Transverse colon (tissue), 4 donors: ENCODE data around the gene CEP63. TPM values are rescaled to one million over a fixed set of nuclear protein-coding genes. Genes with fewer than 3 reads are reported as not detected.

Experiments
- DNase-seq: peaks from one replicate; pipeline ENCODE4 v3.0.0-alpha.2; 2019
- H3K27ac ChIP-seq, 4 donors: fragments of 200-600 bp; sonication (generic); 2 replicates each; pipeline ENCODE4 v1.5.1; 2016 to 2018; ENCODE audit warnings: inconsistent platforms in 4 of 4
- H3K27me3 ChIP-seq: fragments of 200-600 bp; sonication (generic); 2 replicates; pipeline ENCODE4 v1.5.1; 2017; ENCODE audit warnings: inconsistent platforms
- H3K36me3 ChIP-seq, 4 donors: fragments of 200-600 bp; sonication (generic); 2 replicates each; pipeline ENCODE4 v1.5.1; 2017 to 2019; ENCODE audit warnings: inconsistent platforms in 4 of 4
- H3K4me1 ChIP-seq, 4 donors: fragments of 200-600 bp; sonication (generic); 2 replicates each; pipeline ENCODE4 v1.5.1; 2017 to 2020; ENCODE audit warnings: inconsistent platforms in 4 of 4
- H3K4me3 ChIP-seq, 4 donors: fragments of 200-600 bp; sonication (generic); 1 replicate in 1 of 4; 2 replicates in 3 of 4; pipeline versions ENCODE4 v1.5.1 to v1.6.1; 2017 to 2019; ENCODE audit warnings: inconsistent platforms in 4 of 4
- H3K9me3 ChIP-seq, 2 donors: fragments of 200-600 bp; sonication (generic); 2 replicates each; pipeline ENCODE4 v1.5.1; 2017 to 2019; ENCODE audit warnings: inconsistent platforms in 2 of 2
- CTCF ChIP-seq, 5 experiments: fragments of 200-600 bp in 3 of 5; fragments of 450-650 bp in 2 of 5; sonication (generic) in 3 of 5; IDR thresholded peaks; 1 replicate in 2 of 5; 2 replicates in 3 of 5; pipeline ENCODE4 v1.5.1; 2016 to 2017; ENCODE audit warnings: antibody characterized with exemption in 5 of 5, inconsistent platforms in 3 of 5, mild to moderate bottlenecking in 2 of 5, moderate library complexity in 1 of 5
- EP300 ChIP-seq: sonication (generic); formaldehyde crosslinking; IDR thresholded peaks from one replicate; pipeline ENCODE4 v1.6.1; 2017; ENCODE audit warnings: antibody characterized with exemption, low read depth
- POLR2A ChIP-seq: fragments of 450-650 bp; IDR thresholded peaks from one replicate; pipeline ENCODE4 v1.6.1; 2016; ENCODE audit warnings: antibody characterized with exemption, mild to moderate bottlenecking, moderate library complexity
- POLR2AphosphoS5 ChIP-seq, 3 donors: sonication (generic); formaldehyde crosslinking; IDR thresholded peaks; one replicate each; pipeline ENCODE4 v1.6.1; 2016; ENCODE audit warnings: antibody characterized with exemption in 3 of 3
- WGBS, 2 donors: methylation state at CpG; one replicate each; pipeline ENCODE4 v1.1.5; 2018; ENCODE audit warnings: low coverage in 1 of 2; 5-methylcytosine and 5-hydroxymethylcytosine counted together
- in situ Hi-C, 4 donors: fragments of 200-750 bp; cut with MboI; loops; one replicate each; pipeline versions ENCODE4 v1.15.0 to v1.15.1; 2017; ENCODE audit warnings: low sequenced_read_pairs in 3 of 4, low pct_ligation_motif_present in 1 of 4, low pct_unique_long_range_greater_than_20kb in 1 of 4
- intact Hi-C: fragments of 100-400 bp; cut with DNase I; formaldehyde crosslinking; loops from one replicate; pipeline ENCODE4 v1.15.1; 2023; ENCODE audit warnings: low total_unique reads
- total RNA-seq, 4 donors: library from RNA; depleted of rRNA; stranded (reverse); fragments of >200 nt; gene quantifications; one replicate each; pipeline ENCODE4 v1.1.0, GENCODE V29; 2016

Gene CEP63
- total RNA-seq, 4 donors from 2014 or later: 12.1 to 29.2 (median 16.9) TPM

DNA sequence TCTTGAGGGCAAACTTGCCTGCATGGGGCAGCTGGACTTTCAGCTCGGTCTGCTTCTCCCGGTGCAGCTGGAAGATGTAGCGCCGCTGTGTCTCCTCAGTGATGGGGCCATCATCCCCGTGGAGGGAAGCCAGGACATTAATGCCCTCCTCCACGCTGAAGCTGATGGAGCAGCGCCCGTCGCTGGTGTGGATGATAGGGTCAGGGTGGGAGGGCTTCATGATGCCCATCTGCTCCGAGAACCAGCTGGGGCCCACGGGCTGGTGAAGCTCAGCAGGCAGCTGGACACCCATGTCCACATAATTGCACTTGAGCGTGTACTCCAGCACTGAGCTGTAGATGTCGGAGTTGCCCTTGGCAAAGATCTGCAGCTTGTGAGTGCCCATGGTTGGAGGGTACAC lies 118.1 kb downstream of the CEP63 start:
- Histone ChIP-seq H3K4me3 (no peak overlapping the region), H3K36me3 (no peaks in the 10 kb centered on the region), H3K27ac (no peak overlapping the region), H3K9me3 (no peaks in the 10 kb centered on the region), H3K4me1 (peaks cover 0 to 2% (median 0%) of the 10 kb centered on the region in 4 donors), H3K27me3 (no peaks in the 10 kb centered on the region)
- TF ChIP-seq CTCF (IDR thresholded peaks at IDR 0.05): no peak
- TF ChIP-seq POLR2AphosphoS5 (IDR thresholded peaks at IDR 0.05): no peak
- no peak for TF ChIP-seq EP300
- no peak for TF ChIP-seq POLR2A
- in situ Hi-C loops (loop anchor here in 1 of 4 donors (25.0 kb wide), 1 partner anchor 1283 kb away; no protein-coding TSS in a partner anchor), intact Hi-C loops (loop anchor here (10.0 kb wide), 1 partner anchor 151 kb away; no protein-coding TSS in a partner anchor)
- no peak for DNase-seq
- 82% methylated on average over 13 of the region's 13 CpGs; no CpG with 5 or more reads in 1 of the 2 donors for WGBS, 2 donors

GRCh38 chr3:134605556-134605955 lies 119.7 kb downstream of the CEP63 start:
- H3K4me3 ChIP-seq: no peak overlapping the region
- 65 to 80% methylated on average over 1 to 6 of the region's 6 CpGs for WGBS, 2 donors
- H3K4me1 ChIP-seq: peaks cover 0 to 2% (median 0%) of the 10 kb centered on the region in 4 donors
- in situ Hi-C loops (loop anchor here in 1 of 4 donors (25.0 kb wide), 1 partner anchor 1282 kb away; no protein-coding TSS in a partner anchor), intact Hi-C loops (loop anchor here (10.0 kb wide), 1 partner anchor 149 kb away; no protein-coding TSS in a partner anchor)
- no peak for DNase-seq
- no peak overlapping the region for H3K27ac ChIP-seq
- H3K36me3 ChIP-seq: no peaks in the 10 kb centered on the region
- H3K27me3 ChIP-seq: no peaks in the 10 kb centered on the region
- TF ChIP-seq POLR2A (no peak), EP300 (no peak), POLR2AphosphoS5 (IDR thresholded peaks at IDR 0.05) (no peak), CTCF (IDR thresholded peaks at IDR 0.05) (no peak)
- H3K9me3 ChIP-seq: no peaks in the 10 kb centered on the region

- Histone ChIP-seq H3K4me1 (no peaks in the 10 kb centered on the region), H3K27ac (no peak overlapping the region), H3K36me3 (no peaks in the 10 kb centered on the region), H3K27me3 (no peaks in the 10 kb centered on the region), H3K9me3 (no peaks in the 10 kb centered on the region), H3K4me3 (no peak overlapping the region)
- no peak for DNase-seq
- intact Hi-C loops (loop anchor here (10.0 kb wide), 1 partner anchor 148 kb away; no protein-coding TSS in a partner anchor), in situ Hi-C loops (loop anchor here in 1 of 4 donors (25.0 kb wide), 1 partner anchor 1281 kb away; no protein-coding TSS in a partner anchor)
- 42 to 48% methylated on average over 5 to 12 of the region's 12 CpGs for WGBS, 2 donors
- TF ChIP-seq POLR2AphosphoS5 (IDR thresholded peaks at IDR 0.05) (no peak), CTCF (IDR thresholded peaks at IDR 0.05) (no peak), EP300 (no peak), POLR2A (no peak)
These were observed 120.5 kb downstream of the CEP63 start for GRCh38 chr3:134606033-134607025.
